Measurements from ENCODE around the gene LHX6. TPM values are rescaled to one million over a fixed set of nuclear protein-coding genes. Genes with fewer than 3 reads are reported as not detected.

The LHX6 gene
- total and polyA plus RNA-seq, 2 donors (not counting 1 experiment from before 2014, with no cell fraction given) = 0.09 TPM; not detected in 1

DNA sequence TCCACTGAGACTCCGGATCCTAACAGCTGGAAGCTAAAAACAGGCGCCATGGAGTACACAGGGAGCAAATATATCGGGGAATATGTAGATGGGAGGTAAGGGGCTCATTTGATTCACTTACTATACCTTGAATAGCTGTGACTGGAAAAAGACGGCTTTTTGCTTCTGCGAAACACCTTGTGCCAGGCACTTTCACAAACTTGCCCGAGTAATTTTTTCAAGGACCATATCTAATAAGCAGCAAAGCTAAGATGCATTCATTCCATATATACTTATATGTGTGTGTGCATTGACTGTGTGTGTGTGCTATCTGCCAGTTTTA lies 68.9 kb downstream of the LHX6 start:
- DNase-seq (ENCODE audit: low read depth in 2 of 2) = no peak
- Histone ChIP-seq H3K9ac (ENCODE audit: insufficient read depth, low read length) (no peak overlapping the region), H3K4me2 (ENCODE audit: extremely low read depth, insufficient read depth, low read length) (peak overlapping the region; percentile 82), H3K27me3 (ENCODE audit: control insufficient read depth, insufficient read depth, low read length) (peaks cover 7% of the 10 kb centered on the region), H3K79me2 (ENCODE audit: control insufficient read depth, insufficient read depth, low read length) (peaks cover 20% of the 10 kb centered on the region), H3K9me3 (ENCODE audit: control insufficient read depth, insufficient read depth, low read depth, low read length) (no peaks in the 10 kb centered on the region), H2AFZ (ENCODE audit: low read length) (peak overlapping the region; percentile 60), H3K27ac (ENCODE audit: insufficient read depth, low read length) (peak overlapping the region; percentile 26), H3K4me1 (ENCODE audit: control insufficient read depth, extremely low read depth, insufficient read depth, low read length) (no peaks in the 10 kb centered on the region), H4K20me1 (ENCODE audit: control insufficient read depth, extremely low read depth, insufficient read depth, low read length) (no peaks in the 10 kb centered on the region), H3K4me3 (replicated peaks in 1 of 4; ENCODE audit: control extremely low read depth in 1 of 4, insufficient read depth in 1 of 4, low read depth in 3 of 4, low read length in 4 of 4) (peak overlapping the region in 3 of 4 experiments; percentile 53 to 98 (median 74)), H3K36me3 (ENCODE audit: control insufficient read depth, insufficient read depth, low read length) (no peaks in the 10 kb centered on the region)
- TF ChIP-seq, protein P1, sequence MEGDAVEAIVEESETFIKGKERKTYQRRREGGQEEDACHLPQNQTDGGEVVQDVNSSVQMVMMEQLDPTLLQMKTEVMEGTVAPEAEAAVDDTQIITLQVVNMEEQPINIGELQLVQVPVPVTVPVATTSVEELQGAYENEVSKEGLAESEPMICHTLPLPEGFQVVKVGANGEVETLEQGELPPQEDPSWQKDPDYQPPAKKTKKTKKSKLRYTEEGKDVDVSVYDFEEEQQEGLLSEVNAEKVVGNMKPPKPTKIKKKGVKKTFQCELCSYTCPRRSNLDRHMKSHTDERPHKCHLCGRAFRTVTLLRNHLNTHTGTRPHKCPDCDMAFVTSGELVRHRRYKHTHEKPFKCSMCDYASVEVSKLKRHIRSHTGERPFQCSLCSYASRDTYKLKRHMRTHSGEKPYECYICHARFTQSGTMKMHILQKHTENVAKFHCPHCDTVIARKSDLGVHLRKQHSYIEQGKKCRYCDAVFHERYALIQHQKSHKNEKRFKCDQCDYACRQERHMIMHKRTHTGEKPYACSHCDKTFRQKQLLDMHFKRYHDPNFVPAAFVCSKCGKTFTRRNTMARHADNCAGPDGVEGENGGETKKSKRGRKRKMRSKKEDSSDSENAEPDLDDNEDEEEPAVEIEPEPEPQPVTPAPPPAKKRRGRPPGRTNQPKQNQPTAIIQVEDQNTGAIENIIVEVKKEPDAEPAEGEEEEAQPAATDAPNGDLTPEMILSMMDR (conservative IDR thresholded peaks at IDR 0.05 in 1 of 2, IDR thresholded peaks at IDR 0.05 in 1 of 2; ENCODE audit: low read depth in 1 of 2, low read length in 2 of 2) = no peak
- no peak for TF ChIP-seq EZH2 (IDR thresholded peaks at IDR 0.05; ENCODE audit: low read length, missing control alignments)

DNA sequence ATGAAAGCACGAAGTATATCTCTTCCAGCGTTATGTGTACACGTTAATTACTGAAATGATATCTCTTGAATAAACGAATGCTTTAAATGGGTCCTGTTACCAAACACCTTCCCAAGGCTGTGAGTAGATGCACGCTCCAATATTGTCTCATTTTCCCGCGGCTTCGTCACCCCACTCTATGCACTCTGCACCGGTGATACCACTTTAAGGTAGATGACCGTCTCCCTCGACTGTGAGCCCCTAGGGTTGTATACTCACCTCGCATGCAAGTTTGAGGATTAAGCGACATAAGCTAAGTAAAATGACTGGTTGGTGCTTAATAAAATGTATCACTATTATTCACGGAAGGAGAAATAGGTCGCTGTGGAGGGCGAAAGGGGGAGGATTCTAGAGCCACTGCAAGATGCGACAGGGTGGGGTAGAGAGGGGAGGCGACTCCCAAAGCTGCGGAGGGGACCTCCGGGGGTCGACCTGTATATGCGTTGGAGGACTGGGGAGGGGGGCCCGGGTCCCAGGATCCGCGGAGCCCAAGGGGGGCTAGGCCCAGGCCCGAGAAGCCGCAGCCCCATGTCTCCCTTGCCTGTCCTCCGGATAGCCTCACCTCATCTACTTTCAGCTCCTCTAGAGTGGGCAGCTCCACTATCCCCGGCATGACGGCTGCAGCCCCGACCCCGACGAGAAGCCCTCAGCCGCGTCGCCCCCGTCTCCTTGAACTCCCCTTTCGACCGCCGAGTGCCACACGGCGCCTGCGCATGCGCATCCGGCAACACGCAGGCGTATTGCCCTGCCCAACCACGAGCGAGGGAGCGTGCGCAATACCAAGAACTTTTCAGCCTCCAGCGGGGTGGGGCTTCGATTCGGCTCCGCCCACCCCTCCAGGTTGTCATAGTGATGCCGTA lies 69.5 kb downstream of the LHX6 start, which contains the start of the genes MORN5 and NDUFA8:
TSS of gene MORN5 (plus strand) at position 883 of the 899 bp plus-strand sequence. CDS start 65 bp downstream, outside the sequence.
TSS of gene NDUFA8 (minus strand) at position 754 of the 899 bp plus-strand sequence. CDS start at position 652, 102 bp downstream.
- Histone ChIP-seq H3K79me2 (ENCODE audit: control insufficient read depth, insufficient read depth, low read length) (peaks cover 20% of the 10 kb centered on the region), H3K9ac (ENCODE audit: insufficient read depth, low read length) (peak within 1 kb of the TSS; percentile 80), H3K4me2 (ENCODE audit: extremely low read depth, insufficient read depth, low read length) (peak within 1 kb of the TSS; percentile 86), H3K9me3 (ENCODE audit: control insufficient read depth, insufficient read depth, low read depth, low read length) (no peaks in the 10 kb centered on the region), H3K4me1 (ENCODE audit: control insufficient read depth, extremely low read depth, insufficient read depth, low read length) (no peaks in the 10 kb centered on the region), H2AFZ (ENCODE audit: low read length) (peak within 1 kb of the TSS; percentile 92), H3K4me3 (replicated peaks in 1 of 4; ENCODE audit: control extremely low read depth in 1 of 4, insufficient read depth in 1 of 4, low read depth in 3 of 4, low read length in 4 of 4) (peak within 1 kb of the TSS; percentile 53 to 98 (median 80)), H3K27me3 (ENCODE audit: control insufficient read depth, insufficient read depth, low read length) (peaks cover 4% of the 10 kb centered on the region), H3K27ac (ENCODE audit: insufficient read depth, low read length) (peak within 1 kb of the TSS; percentile 70), H4K20me1 (ENCODE audit: control insufficient read depth, extremely low read depth, insufficient read depth, low read length) (no peaks in the 10 kb centered on the region), H3K36me3 (ENCODE audit: control insufficient read depth, insufficient read depth, low read length) (no peaks in the 10 kb centered on the region)
- peak; percentile 90 to 96 for DNase-seq (ENCODE audit: low read depth in 2 of 2)
- TF ChIP-seq EZH2 (IDR thresholded peaks at IDR 0.05; ENCODE audit: low read length, missing control alignments) = no peak
- TF ChIP-seq, protein P1 (conservative IDR thresholded peaks at IDR 0.05 in 1 of 2, IDR thresholded peaks at IDR 0.05 in 1 of 2; ENCODE audit: low read depth in 1 of 2, low read length in 2 of 2) = no peak

DNA sequence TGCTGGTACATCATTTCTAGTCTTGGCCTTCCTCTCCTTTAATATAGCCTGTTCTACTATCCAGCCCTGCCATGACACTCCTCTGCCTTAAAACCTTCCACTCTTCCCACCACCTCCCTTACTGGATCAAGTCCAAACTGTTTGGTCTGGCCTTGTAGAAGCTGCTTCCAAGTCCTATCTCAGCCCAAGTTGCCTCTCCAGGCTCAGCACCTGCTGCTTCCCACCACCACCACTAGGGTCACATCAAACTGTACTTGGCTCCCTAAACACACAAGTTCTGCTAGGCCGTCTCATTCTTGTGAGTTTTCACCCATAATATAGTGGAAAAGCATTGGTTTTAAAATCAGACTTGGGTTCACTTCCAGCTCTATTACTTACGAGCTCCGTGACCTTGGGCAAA lies 70.6 kb downstream of the LHX6 start:
- TF ChIP-seq, protein P1 (conservative IDR thresholded peaks at IDR 0.05 in 1 of 2, IDR thresholded peaks at IDR 0.05 in 1 of 2; ENCODE audit: low read depth in 1 of 2, low read length in 2 of 2) = peak; percentile 32 to 58
- no peak for TF ChIP-seq EZH2 (IDR thresholded peaks at IDR 0.05; ENCODE audit: low read length, missing control alignments)
- peaks cover 2% of the 10 kb centered on the region for H3K27me3 ChIP-seq (ENCODE audit: control insufficient read depth, insufficient read depth, low read length)
- H3K27ac ChIP-seq (ENCODE audit: insufficient read depth, low read length) = no peak overlapping the region
- peak overlapping the region in 2 of 4 experiments; percentile 17 to 23 for H3K4me3 ChIP-seq (replicated peaks in 1 of 4; ENCODE audit: control extremely low read depth in 1 of 4, insufficient read depth in 1 of 4, low read depth in 3 of 4, low read length in 4 of 4)
- H3K79me2 ChIP-seq (ENCODE audit: control insufficient read depth, insufficient read depth, low read length) = peaks cover 20% of the 10 kb centered on the region
- no peaks in the 10 kb centered on the region for H4K20me1 ChIP-seq (ENCODE audit: control insufficient read depth, extremely low read depth, insufficient read depth, low read length)
- H3K9ac ChIP-seq (ENCODE audit: insufficient read depth, low read length) = no peak overlapping the region
- no peak overlapping the region for H3K4me2 ChIP-seq (ENCODE audit: extremely low read depth, insufficient read depth, low read length)
- H3K4me1 ChIP-seq (ENCODE audit: control insufficient read depth, extremely low read depth, insufficient read depth, low read length) = no peaks in the 10 kb centered on the region
- no peaks in the 10 kb centered on the region for H3K36me3 ChIP-seq (ENCODE audit: control insufficient read depth, insufficient read depth, low read length)
- DNase-seq (ENCODE audit: low read depth in 2 of 2) = peak; percentile 35 to 49
- H3K9me3 ChIP-seq (ENCODE audit: control insufficient read depth, insufficient read depth, low read depth, low read length) = no peaks in the 10 kb centered on the region
- no peak overlapping the region for H2AFZ ChIP-seq (ENCODE audit: low read length)

All from fibroblast of lung (primary cell).